CD4-positive, alpha-beta T cell (primary cell): Measurements from ENCODE around the gene SS18. TPM values are rescaled to one million over a fixed set of nuclear protein-coding genes. Genes with fewer than 3 reads are reported as not detected.

Experiments
- ATAC-seq: fragments of 200-7000 bp; cut with Tn5 transposase; one replicate; pipeline ENCODE4 v1.10.0; 2022; ENCODE audit warnings: mild to moderate bottlenecking; ENCODE audit not compliant: poor library complexity
- CTCF ChIA-PET: fragments of 350-600 bp; sonication (Branson Sonifier 250); formaldehyde crosslinking; loops from one replicate; lab custom pipeline; 2021; ENCODE audit warnings: antibody characterized with exemption, inconsistent platforms; lab: Charles Lee
- POLR2A ChIA-PET: fragments of 350-600 bp; sonication (Branson Sonifier 250); formaldehyde crosslinking; loops from one replicate; lab custom pipeline; 2021; ENCODE audit warnings: antibody characterized with exemption, inconsistent platforms; lab: Charles Lee
- DNase-seq, 14 experiments: peaks; one replicate each; pipeline ENCODE4 v3.0.0-alpha.2; 2013 to 2020; ENCODE audit warnings: mixed read lengths in 2 of 14
- H3K27ac ChIP-seq, 2 donors: one replicate each; pipeline versions ENCODE4 v1.5.1 to v1.7.0; 2013; ENCODE audit warnings: low read length in 2 of 2, low read depth in 1 of 2, mild to moderate bottlenecking in 1 of 2
- H3K27me3 ChIP-seq, 2 experiments: 1 replicate in 1 of 2; 2 replicates in 1 of 2; pipeline versions ENCODE4 v1.6.1 to v1.7.0; 2013; ENCODE audit warnings: low read length in 2 of 2, control low read depth in 1 of 2, mild to moderate bottlenecking in 1 of 2, moderate library complexity in 1 of 2; ENCODE audit not compliant: insufficient read depth in 2 of 2, control insufficient read depth in 1 of 2
- H3K36me3 ChIP-seq: one replicate; pipeline ENCODE4 v1.6.1; 2013; ENCODE audit warnings: low read length, control low read depth; ENCODE audit not compliant: insufficient read depth
- H3K4me1 ChIP-seq: one replicate; pipeline ENCODE4 v1.6.1; 2013; ENCODE audit warnings: low read length, control low read depth; ENCODE audit not compliant: insufficient read depth
- H3K4me3 ChIP-seq: one replicate; pipeline ENCODE4 v1.5.1; 2013; ENCODE audit warnings: mild to moderate bottlenecking, low read length, moderate library complexity
- H3K9me3 ChIP-seq, 2 experiments: 1 replicate in 1 of 2; 2 replicates in 1 of 2; pipeline versions ENCODE4 v1.6.1 to v1.7.0; 2013; ENCODE audit warnings: low read length in 2 of 2, mild to moderate bottlenecking in 2 of 2, control low read depth in 1 of 2, moderate library complexity in 1 of 2; ENCODE audit not compliant: control insufficient read depth in 1 of 2, insufficient read depth in 1 of 2
- H3K27ac Mint-ChIP-seq: one replicate; pipeline ENCODE4 v1.8.0; 2020; ENCODE audit warnings: mixed read lengths
- H3K27me3 Mint-ChIP-seq: one replicate; pipeline ENCODE4 v1.8.0; 2021; ENCODE audit warnings: mixed read lengths
- H3K36me3 Mint-ChIP-seq: one replicate; pipeline ENCODE4 v1.8.0; 2021; ENCODE audit warnings: low read depth, mixed read lengths
- H3K4me1 Mint-ChIP-seq: one replicate; pipeline ENCODE4 v1.8.0; 2021; ENCODE audit warnings: low read depth, mixed read lengths
- H3K4me3 Mint-ChIP-seq: one replicate; pipeline ENCODE4 v1.8.0; 2020; ENCODE audit warnings: mild to moderate bottlenecking, mixed read lengths
- H3K9me3 Mint-ChIP-seq: one replicate; pipeline ENCODE4 v1.8.0; 2020; ENCODE audit warnings: mixed read lengths
- CTCF ChIP-seq: fragments of 200-600 bp; IDR thresholded peaks from one replicate; pipeline ENCODE4 v1.8.0; 2022; ENCODE audit warnings: antibody characterized with exemption, mild to moderate bottlenecking
- intact Hi-C, 2 experiments: fragments of 100-400 bp; cut with DNase I in 1 of 2; cut with micrococcal nuclease in 1 of 2; formaldehyde crosslinking; loops; one replicate each; pipeline versions ENCODE4 v1.15.1 to v1.9.0; 2023 to 2025; cut with DNase I, micrococcal nuclease
- total RNA-seq, 174 experiments: library from RNA in 2 of 174; stranded (reverse) in 2 of 174; gene quantifications; one replicate each; pipeline ENCODE4 v1.2.3 and lab custom pipeline; 2021 to 2026

Gene SS18
- total RNA-seq, 2 experiments from 2014 or later, result 40.4 to 41.7 TPM

DNA sequence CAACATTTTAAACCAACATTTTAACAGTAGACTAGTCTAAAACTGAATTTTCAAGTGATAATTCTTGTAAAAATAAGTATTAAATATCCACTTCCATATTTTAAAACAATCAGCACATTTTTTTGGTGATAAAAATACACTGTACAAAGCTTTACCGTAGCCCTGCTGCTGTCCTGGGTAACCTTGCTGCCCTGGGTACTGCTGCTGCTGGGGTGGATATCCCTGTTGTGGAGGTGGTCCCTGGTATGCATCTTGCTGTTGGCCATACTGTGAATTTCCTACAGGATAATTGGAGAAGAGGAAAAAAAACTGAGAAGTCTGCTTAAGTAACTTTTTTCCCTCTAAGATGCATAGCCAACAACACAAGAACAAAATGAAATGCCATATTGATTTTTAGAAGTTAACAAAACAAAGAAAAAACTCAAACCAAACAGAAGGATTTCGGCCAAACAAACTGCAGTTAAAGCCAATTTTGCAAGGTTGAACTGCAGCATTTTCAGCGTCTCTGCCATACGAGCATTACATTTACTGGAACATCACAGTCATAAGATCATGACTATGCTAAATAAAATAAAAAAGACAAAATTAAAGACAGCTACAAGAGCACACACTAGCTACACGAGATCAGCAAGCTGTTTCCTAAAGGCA, 55.4 kb downstream of the SS18 start:
- H3K9me3 ChIP-seq, result no peaks in the 10 kb centered on the region
- H3K27me3 ChIP-seq, result no peaks in the 10 kb centered on the region
- CTCF ChIA-PET, result no interaction called here
- TF ChIP-seq CTCF, result no peak
- ATAC-seq, result no peak
- no peak overlapping the region for H3K27ac ChIP-seq
- peaks cover 71% of the 10 kb centered on the region for H3K36me3 ChIP-seq
- Mint-ChIP-seq H3K9me3 (no peaks in the 10 kb centered on the region), H3K4me1 (peaks cover 4% of the 10 kb centered on the region), H3K27ac (no peak overlapping the region), H3K36me3 (peaks cover 95% of the 10 kb centered on the region), H3K27me3 (no peaks in the 10 kb centered on the region), H3K4me3 (no peak overlapping the region)
- H3K4me1 ChIP-seq, result no peaks in the 10 kb centered on the region
- POLR2A ChIA-PET, result no interaction called here
- intact Hi-C loops, result loop anchor here in 1 of 2 experiments (10.0 kb wide), 1 partner anchor 50 kb away; no protein-coding TSS in a partner anchor
- DNase-seq, result no peak
- no peak overlapping the region for H3K4me3 ChIP-seq

DNA sequence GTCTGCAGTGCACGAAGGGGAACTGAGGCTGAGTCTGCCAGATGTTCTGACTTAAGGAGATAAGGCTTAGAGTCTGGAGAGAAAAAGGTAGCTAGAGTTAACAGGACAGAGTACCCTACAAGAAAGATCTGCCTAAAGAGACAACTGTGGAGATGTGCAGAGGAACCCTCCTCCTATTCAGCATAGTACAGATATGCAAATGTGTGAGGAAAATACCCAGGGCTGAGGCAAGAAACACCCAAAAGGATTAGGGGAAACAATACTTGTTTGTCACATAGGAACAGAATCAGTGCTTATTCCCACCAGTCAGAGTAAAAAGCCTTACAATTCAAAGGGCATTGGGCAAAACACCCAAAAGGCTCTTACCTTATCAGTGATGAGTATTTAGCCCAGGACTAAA, 67.8 kb downstream of the SS18 start:
- no peaks in the 10 kb centered on the region for H3K9me3 Mint-ChIP-seq
- DNase-seq (no peak), ATAC-seq (no peak)
- H3K27ac Mint-ChIP-seq, result no peak overlapping the region
- H3K4me3 ChIP-seq, result no peak overlapping the region
- intact Hi-C loops, result no loop called here
- no peak overlapping the region for H3K4me3 Mint-ChIP-seq
- ChIA-PET POLR2A (no interaction called here), CTCF (no interaction called here)
- H3K36me3 ChIP-seq, result peaks cover 56% of the 10 kb centered on the region
- peaks cover 8% of the 10 kb centered on the region for H3K4me1 Mint-ChIP-seq
- H3K9me3 ChIP-seq, result no peaks in the 10 kb centered on the region
- H3K4me1 ChIP-seq, result no peaks in the 10 kb centered on the region
- no peaks in the 10 kb centered on the region for H3K27me3 Mint-ChIP-seq
- H3K36me3 Mint-ChIP-seq, result peaks cover 96% of the 10 kb centered on the region
- H3K27me3 ChIP-seq, result no peaks in the 10 kb centered on the region
- no peak overlapping the region for H3K27ac ChIP-seq
- TF ChIP-seq CTCF, result no peak

DNA sequence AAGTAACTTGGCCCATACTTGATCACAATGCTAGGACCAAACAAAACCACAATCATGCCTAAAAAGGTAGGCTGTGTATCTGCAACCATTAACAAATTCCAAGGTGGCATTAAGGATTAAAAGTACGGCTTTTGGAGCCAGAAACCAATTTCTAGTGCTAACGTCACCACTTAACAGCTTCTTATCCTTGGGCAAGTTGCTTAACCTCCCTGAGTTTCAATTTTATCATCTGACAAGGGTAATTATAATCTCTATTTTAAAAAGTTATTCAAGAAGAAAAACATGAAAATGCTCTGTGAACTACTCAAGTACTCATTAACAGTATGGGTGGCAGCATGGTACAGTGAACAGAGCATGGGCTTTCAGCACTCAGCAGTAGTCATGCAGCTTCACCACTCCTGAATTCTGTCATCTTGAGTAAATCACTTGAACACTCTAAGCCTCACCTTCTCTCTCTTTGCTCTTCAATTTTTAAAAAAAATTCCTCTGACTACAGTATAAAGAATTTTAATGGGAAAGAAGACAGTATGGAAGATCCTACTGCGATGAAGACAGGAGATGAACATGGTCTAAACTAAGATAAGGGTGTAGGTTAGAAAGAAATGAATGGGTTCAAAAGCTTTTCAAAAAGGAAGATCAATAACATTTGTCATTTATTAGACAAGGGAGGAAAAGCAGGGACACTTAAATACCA, 69.2 kb downstream of the SS18 start:
- TF ChIP-seq CTCF, result no peak
- Histone ChIP-seq H3K27me3 (no peaks in the 10 kb centered on the region), H3K4me1 (no peaks in the 10 kb centered on the region), H3K4me3 (no peak overlapping the region), H3K9me3 (no peaks in the 10 kb centered on the region), H3K27ac (no peak overlapping the region), H3K36me3 (peaks cover 66% of the 10 kb centered on the region)
- H3K27me3 Mint-ChIP-seq, result no peaks in the 10 kb centered on the region
- no peak for DNase-seq
- ATAC-seq, result no peak
- peak overlapping the region; percentile 19 for H3K27ac Mint-ChIP-seq
- ChIA-PET POLR2A (no interaction called here), CTCF (no interaction called here)
- no peaks in the 10 kb centered on the region for H3K9me3 Mint-ChIP-seq
- intact Hi-C loops, result no loop called here
- H3K4me3 Mint-ChIP-seq, result no peak overlapping the region
- H3K36me3 Mint-ChIP-seq, result peaks cover 99% of the 10 kb centered on the region
- peaks cover 5% of the 10 kb centered on the region for H3K4me1 Mint-ChIP-seq
